ENCODE data around the gene SIRT5.

SIRT5 gene

DNA sequence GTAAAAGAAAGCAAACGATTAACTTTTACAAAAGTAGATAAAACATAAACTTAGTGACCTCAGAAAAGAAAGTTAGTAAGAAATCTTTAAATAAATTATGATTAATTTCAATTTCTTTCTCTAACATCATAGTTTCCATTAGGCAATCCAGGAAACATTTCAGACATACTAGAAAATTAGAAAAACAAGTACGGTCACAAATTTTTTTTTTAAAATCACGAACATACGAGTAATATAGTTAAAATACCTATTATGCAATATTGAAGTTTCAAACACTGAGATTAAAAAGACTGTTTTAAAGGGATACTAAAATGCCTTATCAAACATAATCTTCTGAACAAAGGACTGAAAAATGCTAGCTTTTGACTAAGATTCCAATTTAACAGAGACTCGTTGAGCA, 66.9 kb downstream of the SIRT5 start:
- DNase-seq = no peak

DNA sequence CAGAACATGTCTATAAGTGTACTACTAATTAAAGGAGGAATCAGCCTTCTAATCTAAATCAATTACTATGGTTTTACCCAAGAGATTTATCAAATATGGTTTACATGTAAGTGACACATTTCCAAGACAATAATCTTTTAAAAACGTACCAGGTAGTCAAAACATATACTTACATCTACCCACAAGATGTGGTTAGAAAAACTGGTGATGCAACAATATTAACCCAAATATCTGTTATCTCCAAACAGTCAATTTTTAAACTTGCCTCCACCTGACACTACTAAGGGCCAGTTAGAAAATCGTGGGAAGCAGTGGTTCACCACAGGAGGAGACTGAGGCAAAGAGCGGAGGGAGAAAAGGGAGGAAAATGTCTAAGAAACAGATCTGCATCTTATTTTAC, 68.7 kb downstream of the SIRT5 start:
- DNase-seq = no peak

DNA sequence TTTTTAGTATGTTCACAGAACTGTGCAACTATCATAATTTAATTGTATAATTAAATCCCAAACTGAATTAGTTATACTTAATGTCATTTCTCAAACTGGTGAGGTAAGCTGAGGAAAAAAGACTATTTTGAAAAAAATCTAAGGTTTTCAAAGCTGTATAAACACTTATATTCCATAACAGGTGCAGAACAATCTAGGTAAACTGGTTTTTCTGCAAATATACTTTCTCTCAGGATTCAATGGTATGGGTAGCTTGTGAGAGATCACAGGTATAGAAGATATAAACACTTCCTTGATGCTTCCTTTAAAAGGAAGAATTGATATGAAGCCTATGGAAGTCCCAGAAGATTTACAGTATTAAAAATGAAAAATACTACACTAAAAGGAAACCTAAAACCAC, 74.4 kb downstream of the SIRT5 start:
- no peak for DNase-seq

DNA sequence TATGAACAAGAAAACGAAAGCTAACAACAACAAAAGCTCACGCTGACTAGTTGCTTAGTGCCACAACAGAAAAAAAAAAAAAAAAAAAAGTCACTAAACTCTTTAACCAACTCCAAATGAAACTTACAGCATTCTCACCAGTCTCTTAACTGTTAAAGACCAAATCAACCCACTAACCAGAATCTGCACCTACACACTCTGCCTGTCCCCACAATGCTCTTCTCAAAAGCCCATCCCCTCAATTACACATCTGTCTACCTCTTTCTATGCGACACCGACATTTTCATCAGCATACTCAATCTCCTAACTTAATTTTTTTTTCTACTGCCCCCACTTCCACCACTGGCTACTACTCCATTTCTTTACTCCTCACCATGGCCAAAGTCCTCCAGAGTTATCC, 75.0 kb downstream of the SIRT5 start:
- DNase-seq = no peak

DNA sequence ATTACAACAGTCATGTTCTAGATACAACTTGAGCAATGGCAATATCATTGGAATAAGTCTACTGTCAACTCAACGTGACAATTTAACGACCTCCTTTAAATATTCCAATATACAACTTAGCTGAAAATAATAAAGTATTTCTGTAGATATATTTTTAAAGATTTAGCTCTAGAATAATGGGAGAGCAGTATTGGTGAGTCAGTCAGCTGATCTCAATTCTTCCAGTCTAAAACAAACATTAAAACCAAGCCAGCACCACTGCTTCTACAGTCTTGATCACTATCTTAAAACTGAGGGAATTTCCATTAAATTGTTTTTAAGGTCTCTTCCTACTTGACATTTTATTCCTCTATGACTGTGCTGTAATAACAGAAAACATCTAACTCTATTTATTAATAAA, 78.9 kb downstream of the SIRT5 start:
- DNase-seq = no peak

DNA sequence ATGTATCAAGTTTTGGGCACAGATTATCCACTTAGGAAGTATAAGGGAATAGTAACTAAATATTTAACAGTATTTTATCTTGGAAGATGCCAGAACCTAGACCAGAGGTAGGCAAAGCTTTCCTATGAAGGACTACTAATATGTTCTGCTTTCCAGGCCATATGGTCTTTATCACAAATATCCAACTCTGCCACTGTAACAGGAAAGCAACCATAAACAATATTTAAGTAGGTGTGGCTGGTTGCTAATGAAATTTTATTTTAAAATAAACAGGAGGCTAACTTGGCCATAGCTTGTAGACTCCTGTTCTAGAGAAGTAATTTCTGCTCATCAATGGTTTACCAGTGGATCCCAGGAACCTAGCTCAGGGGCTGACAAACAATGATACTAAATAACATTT, 80.1 kb downstream of the SIRT5 start:
- DNase-seq = no peak

DNA sequence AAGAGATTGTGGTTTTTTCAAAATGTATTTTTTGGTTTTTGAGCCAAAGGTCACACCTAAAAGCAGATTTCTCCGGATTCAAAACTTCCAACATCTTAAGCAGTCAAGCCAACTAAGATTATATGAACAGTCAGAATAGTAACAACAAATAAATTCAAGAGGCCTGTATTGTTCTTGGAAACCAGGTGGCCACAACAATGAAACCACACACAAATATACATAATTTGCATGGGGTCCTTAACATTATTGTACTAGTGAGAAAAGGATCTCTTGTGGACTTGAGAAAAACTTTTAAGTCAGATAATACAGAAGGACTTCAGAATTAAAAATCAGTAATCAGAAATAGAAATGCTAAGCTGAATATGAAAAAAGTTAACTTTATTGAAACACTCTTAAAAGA, 81.3 kb downstream of the SIRT5 start:
- DNase-seq = no peak

DNA sequence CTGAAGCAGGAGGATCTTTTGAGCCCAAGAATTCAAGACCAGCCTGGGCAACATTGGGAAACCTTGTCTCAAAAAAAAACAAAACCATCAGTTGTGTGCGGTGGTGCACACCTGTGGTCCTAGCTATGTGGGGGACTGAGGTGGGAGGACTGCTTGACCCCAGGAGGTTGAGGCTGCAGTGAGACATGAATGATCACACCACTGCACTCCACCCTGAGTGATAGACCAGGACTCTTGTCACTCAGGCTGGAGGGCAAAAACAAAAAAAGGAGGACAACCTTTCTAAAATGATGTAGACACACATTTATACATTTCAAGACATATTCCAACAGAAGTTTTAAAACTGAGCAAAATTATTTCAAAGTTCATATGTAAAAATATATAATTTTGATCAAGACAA, 85.9 kb downstream of the SIRT5 start:
- no peak for DNase-seq

DNA sequence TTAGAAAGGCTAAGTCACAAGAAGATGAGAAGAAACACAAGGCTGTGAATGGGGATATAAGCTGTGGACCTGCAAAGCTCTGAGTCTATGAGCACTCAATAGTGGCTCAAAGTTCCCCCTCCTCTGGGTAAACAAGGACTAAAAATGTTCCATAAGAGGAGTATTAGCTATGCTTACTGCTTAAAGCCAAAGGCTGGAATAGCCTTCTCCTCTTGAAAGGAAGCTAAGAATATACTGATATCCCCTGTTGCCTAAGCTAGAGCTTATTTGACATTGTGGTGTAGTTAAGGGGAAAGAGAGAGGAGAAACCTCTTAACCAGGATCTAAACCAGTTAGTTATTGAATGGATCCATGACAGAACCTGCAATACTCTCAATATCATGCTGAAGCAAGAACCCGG, 86.5 kb downstream of the SIRT5 start:
- no peak for DNase-seq

DNA sequence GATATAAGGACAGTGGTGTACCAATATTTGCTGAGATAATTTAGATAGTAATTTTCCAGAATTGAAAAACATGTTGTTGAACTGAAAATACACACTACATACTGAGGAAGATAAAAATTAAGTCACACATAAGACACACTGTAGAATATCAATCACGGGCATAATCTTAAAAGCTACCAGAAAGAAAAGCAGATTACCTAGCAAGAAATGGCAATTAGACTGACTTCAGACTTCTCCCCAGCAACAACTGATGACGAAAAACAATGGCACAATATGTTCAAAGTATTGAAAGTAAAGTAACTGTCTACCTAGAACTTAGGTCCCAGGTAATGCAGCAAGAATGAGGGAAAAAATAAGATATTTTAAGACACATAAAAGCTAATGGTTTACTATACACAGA, 87.2 kb downstream of the SIRT5 start:
- DNase-seq = no peak

DNA sequence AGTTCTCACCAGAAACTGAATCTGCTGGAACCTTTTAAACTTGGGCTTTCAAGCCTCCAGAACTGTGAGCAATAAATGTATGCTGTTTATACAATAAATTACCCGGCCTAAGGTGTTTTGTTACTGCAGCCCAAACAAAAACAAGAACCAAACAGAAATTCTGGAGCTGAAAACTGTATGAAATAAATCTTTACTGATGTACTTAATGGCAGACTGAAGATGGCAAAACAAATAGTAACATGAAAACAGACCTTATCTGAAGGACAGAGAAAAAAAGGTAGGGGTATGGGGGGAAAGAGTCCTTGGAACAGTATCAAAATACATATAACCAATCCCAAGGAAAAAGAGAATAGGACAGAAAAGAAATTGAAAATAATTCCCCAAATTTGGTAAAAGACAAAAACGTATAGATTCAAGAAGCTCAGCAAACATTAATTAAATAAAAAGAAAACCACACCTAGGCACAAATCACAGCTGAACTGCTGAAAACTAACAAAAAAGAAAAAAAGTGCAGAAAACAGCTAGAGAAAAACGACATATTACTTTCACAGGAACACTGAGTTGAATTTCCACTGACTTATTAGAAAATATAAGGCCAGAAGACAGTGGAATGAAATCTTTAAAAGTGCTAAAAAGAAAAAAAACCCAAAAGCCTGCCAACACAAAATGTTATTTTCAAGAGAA, 88.4 kb downstream of the SIRT5 start:
- no peak for DNase-seq

DNA sequence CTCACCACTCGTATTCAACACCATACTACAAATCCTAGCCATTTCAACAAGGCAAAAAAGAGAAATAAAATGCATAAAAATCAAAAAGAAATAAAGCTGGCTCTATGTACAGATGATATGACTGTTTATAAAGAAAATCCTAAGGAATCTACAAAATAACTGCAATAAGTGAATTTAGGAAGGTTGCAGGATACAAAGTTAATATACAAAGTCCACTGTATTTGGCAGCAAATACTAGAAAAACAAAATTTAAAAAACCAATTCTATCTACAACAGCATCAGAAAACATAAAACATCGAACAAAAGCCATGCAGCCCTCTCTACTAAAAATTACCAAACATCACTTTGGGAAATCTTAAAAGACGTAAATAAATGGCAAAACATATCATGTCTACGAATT, 89.6 kb downstream of the SIRT5 start:
- DNase-seq = no peak
